SU-DHL-6 (cell line): ENCODE measurements around the gene CLTCL1.
"Not testable (repeated sequence)": the region's sequence is repeated elsewhere in the genome, so short reads cannot be mapped to it uniquely, and the experiment has no call there.

ENCODE experiments used
- H2AFZ ChIP-seq: fragments of 200-600 bp; sonication (generic); 2 replicates; pipeline ENCODE4 v1.6.1; 2014; ENCODE audit warnings: low read depth, mild to moderate bottlenecking, moderate library complexity, mixed read lengths, antibody characterized with exemption, low read length; ENCODE audit not compliant: severe bottlenecking
- H3F3A ChIP-seq: fragments of 200-600 bp; shearing (Covaris generic); 2 replicates; pipeline ENCODE4 v1.6.0; 2016; ENCODE audit warnings: antibody characterized with exemption, mild to moderate bottlenecking; ENCODE audit not compliant: insufficient read depth
- H3K27ac ChIP-seq: fragments of 200-600 bp; sonication (generic); 2 replicates; pipeline ENCODE4 v1.5.1; 2016; ENCODE audit warnings: low read depth, mild to moderate bottlenecking, low read length, moderate library complexity, mixed read lengths
- H3K27me3 ChIP-seq: fragments of 200-600 bp; sonication (generic), shearing (Covaris generic); 2 replicates; pipeline ENCODE4 v1.6.0; 2014; ENCODE audit warnings: mild to moderate bottlenecking, low read length
- H3K36me3 ChIP-seq: fragments of 200-600 bp; sonication (generic); 2 replicates; pipeline ENCODE4 v1.6.1; 2014; ENCODE audit warnings: mild to moderate bottlenecking, low read length, mixed read lengths
- H3K4me2 ChIP-seq: fragments of 300-600, 200-600 bp; shearing (Covaris generic), sonication (generic); 2 replicates; pipeline ENCODE4 v1.6.0; 2014; ENCODE audit warnings: low read length, low read depth, mild to moderate bottlenecking; ENCODE audit not compliant: poor library complexity, severe bottlenecking
- H3K4me3 ChIP-seq: fragments of 200-600 bp; sonication (generic); 2 replicates; pipeline ENCODE4 v1.5.1; 2014; ENCODE audit warnings: antibody characterized with exemption, low read length, mild to moderate bottlenecking, mixed read lengths; ENCODE audit not compliant: insufficient read depth, poor library complexity, severe bottlenecking
- H3K79me2 ChIP-seq: fragments of 200-600 bp; sonication (generic); 2 replicates; pipeline ENCODE4 v1.6.1; 2014; ENCODE audit warnings: mild to moderate bottlenecking, low read length, moderate library complexity; ENCODE audit not compliant: insufficient read depth
- H3K9ac ChIP-seq: fragments of 200-600 bp; sonication (generic); 2 replicates; pipeline ENCODE4 v1.7.0; 2014; ENCODE audit warnings: mild to moderate bottlenecking, low read length
- H3K9me2 ChIP-seq: fragments of 200-600 bp; sonication (generic); replicated peaks from 2 replicates; pipeline ENCODE4 v1.6.1; 2014; ENCODE audit warnings: low read length; ENCODE audit not compliant: insufficient read depth
- H3K9me3 ChIP-seq: fragments of 200-600 bp; sonication (generic); 2 replicates; pipeline ENCODE4 v1.6.1; 2014; ENCODE audit warnings: low read length, mixed read lengths; ENCODE audit not compliant: insufficient read depth
- H4K20me1 ChIP-seq: fragments of 200-600 bp; sonication (generic); 2 replicates; pipeline ENCODE4 v1.6.1; 2014; ENCODE audit warnings: low read depth, mild to moderate bottlenecking, antibody characterized with exemption, low read length, moderate library complexity, mixed read lengths
- CTCF ChIP-seq: fragments of 200-600 bp; sonication (generic); IDR thresholded peaks from one replicate; pipeline ENCODE4 v1.5.1; 2017; ENCODE audit warnings: antibody characterized with exemption, mild to moderate bottlenecking, low read length, moderate library complexity; ENCODE audit not compliant: insufficient read depth, poor library complexity, severe bottlenecking
- EZH2phosphoT487 ChIP-seq: fragments of 200-600 bp; sonication (generic), shearing (Covaris generic); conservative IDR thresholded peaks from 2 replicates; pipeline ENCODE4 v1.6.1; 2018; ENCODE audit warnings: mild to moderate bottlenecking, antibody characterized with exemption, low read length, moderate library complexity, mixed read lengths

The CLTCL1 gene

DNA sequence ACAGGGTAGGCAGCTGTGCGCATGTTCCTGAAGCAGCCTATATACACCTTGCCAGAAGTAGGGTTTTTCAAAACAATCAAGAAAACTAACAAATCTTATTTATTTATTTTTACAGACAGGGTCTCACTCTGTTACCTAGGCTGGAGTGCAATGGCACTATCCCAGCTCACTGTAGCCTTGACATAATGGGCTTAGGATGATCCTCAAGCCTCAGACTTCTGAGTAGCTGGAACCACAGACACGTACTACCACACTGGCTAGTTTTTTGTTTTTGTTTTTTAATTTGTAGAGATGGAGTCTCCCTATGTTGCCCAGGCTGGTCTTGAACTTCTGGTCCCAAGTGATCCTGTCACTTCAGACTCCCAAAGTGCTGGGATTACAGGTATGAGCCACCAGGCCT lies 25.7 kb downstream of the CLTCL1 start:
- Histone ChIP-seq H4K20me1 (no peaks in the 10 kb centered on the region), H3K4me3 (no peak overlapping the region), H3K9me3 (no peaks in the 10 kb centered on the region), H2AFZ (no peak overlapping the region), H3K4me2 (no peak overlapping the region), H3K79me2 (no peaks in the 10 kb centered on the region), H3K9ac (no peak overlapping the region), H3K9me2 (no peaks in the 10 kb centered on the region), H3K27me3 (no peaks in the 10 kb centered on the region), H3K27ac (no peak overlapping the region), H3K36me3 (no peaks in the 10 kb centered on the region), H3F3A (no peaks in the 10 kb centered on the region)
- no peak for TF ChIP-seq CTCF
- no peak for TF ChIP-seq EZH2phosphoT487

DNA sequence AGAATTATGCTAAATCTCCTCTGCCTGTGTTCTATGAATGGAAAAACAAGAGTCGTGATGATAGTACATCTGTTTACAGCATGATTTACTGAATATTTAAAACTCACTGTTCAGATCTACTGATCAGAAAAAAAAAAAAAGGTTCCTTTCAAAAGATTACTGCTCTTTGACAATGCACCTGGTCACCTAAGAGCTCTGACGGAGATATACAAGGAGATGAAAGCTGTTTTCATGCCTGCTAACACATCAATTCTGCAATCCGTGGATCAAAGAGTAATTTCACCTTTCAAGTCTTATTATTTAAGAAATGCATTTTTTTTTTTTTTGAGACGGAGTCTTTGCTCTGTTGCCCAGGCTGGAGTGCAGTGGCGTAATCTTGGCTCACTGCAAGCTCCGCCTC lies 30.7 kb downstream of the CLTCL1 start:
- no peaks in the 10 kb centered on the region for H3K9me3 ChIP-seq
- H3K4me2 ChIP-seq = no peak overlapping the region
- H3K27ac ChIP-seq = no peak overlapping the region
- H3K27me3 ChIP-seq = no peaks in the 10 kb centered on the region
- no peak for TF ChIP-seq CTCF
- no peak for TF ChIP-seq EZH2phosphoT487
- no peak overlapping the region for H2AFZ ChIP-seq
- H3K9ac ChIP-seq = no peak overlapping the region
- H3K36me3 ChIP-seq = no peaks in the 10 kb centered on the region
- no peaks in the 10 kb centered on the region for H4K20me1 ChIP-seq
- no peaks in the 10 kb centered on the region for H3K9me2 ChIP-seq
- H3K4me3 ChIP-seq = no peak overlapping the region
- H3K79me2 ChIP-seq = no peaks in the 10 kb centered on the region
- no peaks in the 10 kb centered on the region for H3F3A ChIP-seq

- Histone ChIP-seq H3K36me3 (no peaks in the 10 kb centered on the region), H3F3A (no peaks in the 10 kb centered on the region), H3K9me3 (no peaks in the 10 kb centered on the region), H3K4me2 (no peak overlapping the region), H3K27me3 (no peaks in the 10 kb centered on the region), H4K20me1 (no peaks in the 10 kb centered on the region), H2AFZ (no peak overlapping the region), H3K79me2 (no peaks in the 10 kb centered on the region), H3K9me2 (no peaks in the 10 kb centered on the region), H3K4me3 (no peak overlapping the region), H3K27ac (no peak overlapping the region), H3K9ac (no peak overlapping the region)
- no peak for TF ChIP-seq EZH2phosphoT487
- no peak for TF ChIP-seq CTCF
These were observed 31.3 kb downstream of the CLTCL1 start for GRCh38 chr22:19260194-19260593.

DNA sequence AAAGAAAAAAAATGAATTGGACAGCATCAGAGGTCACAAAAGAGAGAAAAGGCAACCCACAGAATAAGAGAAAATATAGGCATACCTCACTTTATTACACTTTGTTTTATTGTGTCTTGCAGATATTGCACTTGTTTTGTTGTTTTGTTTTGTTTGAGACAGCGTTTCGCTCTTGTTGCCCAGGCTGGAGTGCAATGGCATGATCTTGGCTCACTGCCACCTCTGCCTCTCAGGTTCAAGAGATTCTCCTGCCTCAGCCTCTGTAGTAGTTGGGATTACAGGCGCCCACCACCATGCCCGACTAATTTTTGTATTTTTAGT lies 32.6 kb downstream of the CLTCL1 start:
- H3K9ac ChIP-seq, H3K27me3 ChIP-seq, H3K27ac ChIP-seq, H3K79me2 ChIP-seq, H3K4me2 ChIP-seq, H3K9me2 ChIP-seq, H2AFZ ChIP-seq, H3K36me3 ChIP-seq, H4K20me1 ChIP-seq, H3K9me3 ChIP-seq, H3K4me3 ChIP-seq, H3F3A ChIP-seq: not testable (repeated sequence)
